GM12878 (cell line): ENCODE results near the gene ENTPD6. TPM values are rescaled to one million over a fixed set of nuclear protein-coding genes. Genes with fewer than 3 reads are reported as not detected.

Experiments
- ATAC-seq: fragments of 200-7000 bp; cut with Tn5 transposase; 3 replicates; pipeline ENCODE4 v1.9.1; 2020; ENCODE audit warnings: mild to moderate bottlenecking, moderate library complexity
- BruUV-seq: library from RNA; stranded (reverse); fragments of 400-500 nt; replicated peaks from 2 replicates; lab custom pipeline; 2021; lab: Mats Ljungman, UMichigan
- CTCF ChIA-PET: fragments of 300-600 bp; sonication (Branson Sonifier 250); formaldehyde crosslinking; extraction: SDS; loops from one replicate; lab custom pipeline; 2021; ENCODE audit warnings: inconsistent platforms; lab: Yijun Ruan, JAX
- POLR2A ChIA-PET: fragments of 350-600 bp; formaldehyde crosslinking; extraction: SDS; loops from one replicate; lab custom pipeline; 2021; ENCODE audit warnings: inconsistent platforms; lab: Charles Lee
- RAD21 ChIA-PET: fragments of 300-600 bp; sonication (Branson Sonifier 250); formaldehyde crosslinking; loops from one replicate; lab custom pipeline; 2023; ENCODE audit warnings: antibody characterized with exemption; ENCODE audit not compliant: unreplicated experiment; lab: Charles Lee
- SMC1A ChIA-PET: fragments of 300-600 bp; sonication (Branson Sonifier 250); formaldehyde crosslinking; loops from one replicate; lab custom pipeline; 2023; ENCODE audit not compliant: unreplicated experiment, uncharacterized antibody; lab: Charles Lee
- DNase-seq: peaks from one replicate; pipeline ENCODE4 v3.0.0-alpha.2; 2011; ENCODE audit warnings: low read depth, low spot score
- FAIRE-seq: peaks from 3 replicates; lab custom pipeline; 2011; peaks lifted over from hg19 to GRCh38; lab: Jason Lieb, UNC
- H2AFZ ChIP-seq: 2 replicates; pipeline ENCODE4 v1.6.0; 2011; ENCODE audit warnings: low read depth, low read length, control low read depth; ENCODE audit not compliant: control insufficient read depth
- H3K27ac ChIP-seq: 2 replicates; pipeline ENCODE4 v1.5.1; 2011; ENCODE audit warnings: control low read depth; ENCODE audit not compliant: control insufficient read depth, insufficient read depth
- H3K27me3 ChIP-seq, 2 experiments: replicated peaks in 1 of 2; 2 replicates each; pipeline versions ENCODE4 v1.6.0 to v1.6.1; 2011; ENCODE audit warnings: low read length in 1 of 2; ENCODE audit not compliant: control insufficient read depth in 2 of 2, insufficient read depth in 2 of 2
- H3K36me3 ChIP-seq, 2 experiments: 2 replicates each; pipeline ENCODE4 v1.5.1; 2011; ENCODE audit warnings: low read length in 1 of 2; ENCODE audit not compliant: control insufficient read depth in 2 of 2, insufficient read depth in 2 of 2
- H3K4me1 ChIP-seq: 2 replicates; pipeline ENCODE4 v1.6.1; 2011; ENCODE audit warnings: mild to moderate bottlenecking, low read length, moderate library complexity, mixed read lengths; ENCODE audit not compliant: control insufficient read depth, insufficient read depth
- H3K4me2 ChIP-seq: 2 replicates; pipeline ENCODE4 v1.6.0; 2011; ENCODE audit warnings: control low read depth; ENCODE audit not compliant: control insufficient read depth, insufficient read depth
- H3K4me3 ChIP-seq: fragments of 200-600 bp; sonication (generic); 2 replicates; pipeline ENCODE4 v1.5.1; 2016
- H3K79me2 ChIP-seq: 2 replicates; pipeline ENCODE4 v1.6.0; 2011; ENCODE audit warnings: low read length; ENCODE audit not compliant: control insufficient read depth, insufficient read depth
- H3K9ac ChIP-seq: 2 replicates; pipeline ENCODE4 v1.8.0; 2011; ENCODE audit warnings: low read length, control low read depth, mixed read lengths; ENCODE audit not compliant: control insufficient read depth, insufficient read depth
- H3K9me3 ChIP-seq: replicated peaks from 3 replicates; pipeline ENCODE4 v1.5.1; 2011; ENCODE audit warnings: mild to moderate bottlenecking, low read length; ENCODE audit not compliant: control insufficient read depth, insufficient read depth
- H4K20me1 ChIP-seq: 2 replicates; pipeline ENCODE4 v1.6.0; 2011; ENCODE audit not compliant: control insufficient read depth, insufficient read depth
- CREB1 ChIP-seq: IDR thresholded peaks from 2 replicates; pipeline ENCODE4 v1.6.1; 2012; ENCODE audit warnings: low read depth, mild to moderate bottlenecking, inconsistent platforms
- CREM ChIP-seq: IDR thresholded peaks from 2 replicates; pipeline ENCODE4 v1.6.1; 2014; ENCODE audit warnings: antibody characterized with exemption, low read depth
- EGR1 ChIP-seq, 2 experiments: IDR thresholded peaks; 1 replicate in 1 of 2; 2 replicates in 1 of 2; pipeline ENCODE4 v1.6.1; 2011 to 2012; ENCODE audit warnings: low read depth in 2 of 2, low read length in 2 of 2, borderline replicate concordance in 1 of 2, mild to moderate bottlenecking in 1 of 2, moderate library complexity in 1 of 2
- ETV6 ChIP-seq, 2 experiments: fragments of 450-650 bp in 1 of 2; IDR thresholded peaks in 1 of 2; conservative IDR thresholded peaks in 1 of 2; 2 replicates each; pipeline ENCODE4 v1.6.1; 2014; ENCODE audit warnings: antibody characterized with exemption in 1 of 2, borderline replicate concordance in 1 of 2, low read depth in 1 of 2, mild to moderate bottlenecking in 1 of 2, moderate library complexity in 1 of 2
- KLF5 ChIP-seq: fragments of 450-650 bp; IDR thresholded peaks from 2 replicates; pipeline ENCODE4 v1.6.1; 2014; ENCODE audit warnings: mild to moderate bottlenecking; ENCODE audit not compliant: partially characterized antibody
- LARP7 ChIP-seq: fragments of 450-650 bp; IDR thresholded peaks from 2 replicates; pipeline ENCODE4 v1.6.1; 2017; ENCODE audit warnings: mild to moderate bottlenecking
- NBN ChIP-seq: fragments of 450-650 bp; IDR thresholded peaks from 2 replicates; pipeline ENCODE4 v1.6.1; 2016
- NFYB ChIP-seq: IDR thresholded peaks from 2 replicates; pipeline ENCODE4 v1.6.1; 2011; ENCODE audit warnings: low read depth, mild to moderate bottlenecking, low read length, improper control_type of control experiment, moderate library complexity; ENCODE audit not compliant: insufficient read depth
- POU2F2 ChIP-seq: IDR thresholded peaks from 3 replicates; pipeline ENCODE4 v1.6.1; 2011; ENCODE audit warnings: low read depth, mild to moderate bottlenecking, low read length, borderline replicate concordance
- RAD21 ChIP-seq: IDR thresholded peaks from 2 replicates; pipeline ENCODE4 v1.6.1; 2011; ENCODE audit warnings: mild to moderate bottlenecking, low read depth, low read length, moderate library complexity; ENCODE audit not compliant: insufficient read depth
- SRF ChIP-seq, 2 experiments: IDR thresholded peaks; 2 replicates each; pipeline ENCODE4 v1.6.1; 2011; ENCODE audit warnings: low read depth in 2 of 2, low read length in 2 of 2, mild to moderate bottlenecking in 1 of 2, moderate library complexity in 1 of 2
- SUZ12 ChIP-seq: fragments of 200-600 bp; sonication (generic); IDR thresholded peaks from one replicate; pipeline ENCODE4 v1.6.1; 2018; ENCODE audit warnings: antibody characterized with exemption, mild to moderate bottlenecking; ENCODE audit not compliant: unreplicated experiment
- YBX1 ChIP-seq: fragments of 450-650 bp; IDR thresholded peaks from 2 replicates; pipeline ENCODE4 v1.6.1; 2016; ENCODE audit warnings: antibody characterized with exemption
- ZNF24 ChIP-seq: fragments of 450-650 bp; IDR thresholded peaks from 2 replicates; pipeline ENCODE4 v1.6.1; 2017; ENCODE audit warnings: antibody characterized with exemption, mild to moderate bottlenecking
- WGBS: methylation state at CpG from one replicate; pipeline ENCODE4 v1.1.6; 2016; ENCODE audit warnings: low lambda C conversion rate; ENCODE audit not compliant: insufficient replicate concordance, insufficient coverage; ENCODE audit errors: missing lambda C conversion rate; 5-methylcytosine and 5-hydroxymethylcytosine counted together
- in situ Hi-C: fragments of 300-500 bp; cut with MboI; formaldehyde crosslinking; loops from 9 replicates; pipeline ENCODE4 v1.14.3; 2018; ENCODE audit warnings: mixed read lengths
- intact Hi-C: fragments of 100-400 bp; cut with micrococcal nuclease; formaldehyde crosslinking; loops from one replicate; pipeline ENCODE4 v1.14.2; 2022; ENCODE audit not compliant: unreplicated experiment
- polyA plus RNA-seq, 11 experiments: library from polyadenylated mRNA; depleted of rRNA in 4 of 11; unstranded in 6 of 11; stranded (reverse) in 5 of 11; fragments of >200 nt; fragmentation: Nextera tagmentation in 4 of 11; fragmentation: Illumina TruSeq in 1 of 11; extraction: Ambion mirVana in 4 of 11; extraction: Trizol in 1 of 11; gene quantifications; 1 replicate in 1 of 11; 2 replicates in 10 of 11; pipeline versions ENCODE4 v1.2.1 to v1.2.3, GENCODE V29; 2011 to 2016; ENCODE audit warnings: inconsistent platforms in 2 of 11, missing spikeins in 2 of 11, low read depth in 1 of 11
- total RNA-seq, 4 experiments: library from RNA; depleted of rRNA in 3 of 4; stranded (reverse); fragments of >200 nt in 3 of 4; fragmentation: Illumina TruSeq in 1 of 4; extraction: Trizol in 1 of 4; gene quantifications; 2 replicates each; pipeline versions ENCODE4 v1.2.1 to v1.2.3, GENCODE V29; 2013 to 2021
- TF ChIP-seq, protein P1 (sequence below): fragments of 150-350 bp; IDR thresholded peaks from 2 replicates; pipeline ENCODE4 v1.6.1; 2014; ENCODE audit warnings: mild to moderate bottlenecking, low read depth, low read length
- TF ChIP-seq, protein P2 (sequence below): IDR thresholded peaks from 2 replicates; pipeline ENCODE4 v1.6.1; 2011; ENCODE audit warnings: borderline replicate concordance, low read depth, mild to moderate bottlenecking, moderate library complexity, mixed read lengths, low read length; ENCODE audit not compliant: insufficient read depth; ENCODE audit errors: extremely low read length
- TF ChIP-seq, protein P3 (sequence below): IDR thresholded peaks from 2 replicates; pipeline ENCODE4 v1.6.1; 2012; ENCODE audit warnings: low read depth, low read length, improper control_type of control experiment
- TF ChIP-seq, protein P4 (sequence below): fragments of 450-650 bp; IDR thresholded peaks from 2 replicates; pipeline ENCODE4 v1.6.1; 2017; ENCODE audit warnings: mild to moderate bottlenecking, moderate library complexity

ENTPD6 gene
- total and polyA plus RNA-seq, 10 of the 15 experiments (the other 5 are each of a cell fraction or from before 2014, with no cell fraction given), result 0.53 to 45.4 (median 31.1) TPM

DNA sequence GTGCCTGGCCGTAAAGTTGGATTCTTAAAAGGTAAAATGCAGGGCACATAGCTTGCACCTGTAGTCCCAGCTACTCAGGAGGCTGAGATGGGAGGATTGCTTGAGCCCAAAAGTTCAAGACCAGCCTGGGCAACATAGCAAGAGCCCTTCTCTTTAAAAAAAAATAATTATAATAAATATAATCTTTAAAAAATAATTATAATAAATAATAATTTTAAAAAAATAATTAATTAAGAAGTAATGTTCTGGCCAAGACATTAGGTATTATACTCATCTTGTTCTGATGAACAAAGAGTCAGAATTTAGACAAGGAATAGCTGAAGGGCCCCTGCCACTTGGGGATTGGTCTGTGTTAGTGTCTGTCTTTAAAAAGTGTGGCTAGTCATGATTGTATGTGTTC lies 13.9 kb downstream of the ENTPD6 start (continued):
- no peak for TF ChIP-seq KLF5
- TF ChIP-seq EGR1 (IDR thresholded peaks at IDR 0.05; ENCODE audit: borderline replicate concordance in 1 of 2, low read depth in 2 of 2, low read length in 2 of 2), result no peak
- no peak for TF ChIP-seq NBN
- TF ChIP-seq SRF (IDR thresholded peaks at IDR 0.05; ENCODE audit: low read depth in 2 of 2, low read length in 2 of 2), result no peak
- TF ChIP-seq POU2F2, result no peak
- TF ChIP-seq NFYB, result no peak
- TF ChIP-seq CREB1, result no peak
- TF ChIP-seq ETV6 (conservative IDR thresholded peaks at IDR 0.05 in 1 of 2, IDR thresholded peaks at IDR 0.05 in 1 of 2; ENCODE audit: borderline replicate concordance in 1 of 2, low read depth in 1 of 2), result no peak
- TF ChIP-seq RAD21, result no peak
- TF ChIP-seq YBX1, result no peak
- TF ChIP-seq SUZ12, result no peak

DNA sequence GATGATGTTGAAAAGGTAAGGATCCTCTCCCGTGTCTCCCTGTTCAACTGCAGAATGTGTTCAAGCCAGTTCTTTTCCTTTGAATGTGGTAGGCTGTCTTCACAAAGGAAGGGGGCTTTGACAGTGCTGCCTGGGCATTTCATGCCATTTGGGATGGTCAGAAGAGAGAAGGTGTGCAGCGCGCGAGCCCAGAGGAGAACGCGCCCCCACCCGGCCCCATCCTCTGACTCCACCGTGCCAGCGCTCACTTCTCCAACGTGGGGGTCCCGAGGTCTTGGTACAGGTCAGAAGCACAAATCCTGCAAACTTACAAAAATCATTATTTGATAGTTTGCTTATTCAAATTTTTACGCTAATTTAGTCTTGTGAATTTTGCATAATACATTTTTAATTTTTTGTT lies 14.4 kb downstream of the ENTPD6 start:
- no peaks in the 10 kb centered on the region for H3K4me1 ChIP-seq
- ChIA-PET CTCF (no interaction called here), SMC1A (no interaction called here), POLR2A (no interaction called here), RAD21 (no interaction called here)
- no peaks in the 10 kb centered on the region for H3K27me3 ChIP-seq
- H2AFZ ChIP-seq, result no peak overlapping the region
- no peak for ATAC-seq
- H3K4me2 ChIP-seq, result no peak overlapping the region
- H3K36me3 ChIP-seq, result peaks cover 7 to 10% of the 10 kb centered on the region in 2 experiments; a peak in 3 of 4 replicates
- no peak overlapping the region for H3K9ac ChIP-seq
- H4K20me1 ChIP-seq, result no peaks in the 10 kb centered on the region
- H3K9me3 ChIP-seq, result no peaks in the 10 kb centered on the region
- H3K27ac ChIP-seq, result no peak overlapping the region
- intact Hi-C loops, result loop anchor here (10.0 kb wide), 1 partner anchor 55 kb away; no protein-coding TSS in a partner anchor
- no peak overlapping the region for H3K4me3 ChIP-seq
- no TSS peak for BruUV-seq
- no peaks in the 10 kb centered on the region for H3K79me2 ChIP-seq
- in situ Hi-C loops, result no loop called here
- WGBS, result 92% methylated on average over 12 of the region's 12 CpGs
- no peak for DNase-seq
- no peak for FAIRE-seq
- no peak for TF ChIP-seq SUZ12
- TF ChIP-seq, protein P1, sequence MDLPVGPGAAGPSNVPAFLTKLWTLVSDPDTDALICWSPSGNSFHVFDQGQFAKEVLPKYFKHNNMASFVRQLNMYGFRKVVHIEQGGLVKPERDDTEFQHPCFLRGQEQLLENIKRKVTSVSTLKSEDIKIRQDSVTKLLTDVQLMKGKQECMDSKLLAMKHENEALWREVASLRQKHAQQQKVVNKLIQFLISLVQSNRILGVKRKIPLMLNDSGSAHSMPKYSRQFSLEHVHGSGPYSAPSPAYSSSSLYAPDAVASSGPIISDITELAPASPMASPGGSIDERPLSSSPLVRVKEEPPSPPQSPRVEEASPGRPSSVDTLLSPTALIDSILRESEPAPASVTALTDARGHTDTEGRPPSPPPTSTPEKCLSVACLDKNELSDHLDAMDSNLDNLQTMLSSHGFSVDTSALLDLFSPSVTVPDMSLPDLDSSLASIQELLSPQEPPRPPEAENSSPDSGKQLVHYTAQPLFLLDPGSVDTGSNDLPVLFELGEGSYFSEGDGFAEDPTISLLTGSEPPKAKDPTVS, result no peak
- no peak for TF ChIP-seq LARP7
- TF ChIP-seq, protein P2, sequence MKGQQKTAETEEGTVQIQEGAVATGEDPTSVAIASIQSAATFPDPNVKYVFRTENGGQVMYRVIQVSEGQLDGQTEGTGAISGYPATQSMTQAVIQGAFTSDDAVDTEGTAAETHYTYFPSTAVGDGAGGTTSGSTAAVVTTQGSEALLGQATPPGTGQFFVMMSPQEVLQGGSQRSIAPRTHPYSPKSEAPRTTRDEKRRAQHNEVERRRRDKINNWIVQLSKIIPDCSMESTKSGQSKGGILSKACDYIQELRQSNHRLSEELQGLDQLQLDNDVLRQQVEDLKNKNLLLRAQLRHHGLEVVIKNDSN, result no peak
- TF ChIP-seq, protein P3, sequence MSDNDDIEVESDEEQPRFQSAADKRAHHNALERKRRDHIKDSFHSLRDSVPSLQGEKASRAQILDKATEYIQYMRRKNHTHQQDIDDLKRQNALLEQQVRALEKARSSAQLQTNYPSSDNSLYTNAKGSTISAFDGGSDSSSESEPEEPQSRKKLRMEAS, result no peak
- TF ChIP-seq, protein P4, sequence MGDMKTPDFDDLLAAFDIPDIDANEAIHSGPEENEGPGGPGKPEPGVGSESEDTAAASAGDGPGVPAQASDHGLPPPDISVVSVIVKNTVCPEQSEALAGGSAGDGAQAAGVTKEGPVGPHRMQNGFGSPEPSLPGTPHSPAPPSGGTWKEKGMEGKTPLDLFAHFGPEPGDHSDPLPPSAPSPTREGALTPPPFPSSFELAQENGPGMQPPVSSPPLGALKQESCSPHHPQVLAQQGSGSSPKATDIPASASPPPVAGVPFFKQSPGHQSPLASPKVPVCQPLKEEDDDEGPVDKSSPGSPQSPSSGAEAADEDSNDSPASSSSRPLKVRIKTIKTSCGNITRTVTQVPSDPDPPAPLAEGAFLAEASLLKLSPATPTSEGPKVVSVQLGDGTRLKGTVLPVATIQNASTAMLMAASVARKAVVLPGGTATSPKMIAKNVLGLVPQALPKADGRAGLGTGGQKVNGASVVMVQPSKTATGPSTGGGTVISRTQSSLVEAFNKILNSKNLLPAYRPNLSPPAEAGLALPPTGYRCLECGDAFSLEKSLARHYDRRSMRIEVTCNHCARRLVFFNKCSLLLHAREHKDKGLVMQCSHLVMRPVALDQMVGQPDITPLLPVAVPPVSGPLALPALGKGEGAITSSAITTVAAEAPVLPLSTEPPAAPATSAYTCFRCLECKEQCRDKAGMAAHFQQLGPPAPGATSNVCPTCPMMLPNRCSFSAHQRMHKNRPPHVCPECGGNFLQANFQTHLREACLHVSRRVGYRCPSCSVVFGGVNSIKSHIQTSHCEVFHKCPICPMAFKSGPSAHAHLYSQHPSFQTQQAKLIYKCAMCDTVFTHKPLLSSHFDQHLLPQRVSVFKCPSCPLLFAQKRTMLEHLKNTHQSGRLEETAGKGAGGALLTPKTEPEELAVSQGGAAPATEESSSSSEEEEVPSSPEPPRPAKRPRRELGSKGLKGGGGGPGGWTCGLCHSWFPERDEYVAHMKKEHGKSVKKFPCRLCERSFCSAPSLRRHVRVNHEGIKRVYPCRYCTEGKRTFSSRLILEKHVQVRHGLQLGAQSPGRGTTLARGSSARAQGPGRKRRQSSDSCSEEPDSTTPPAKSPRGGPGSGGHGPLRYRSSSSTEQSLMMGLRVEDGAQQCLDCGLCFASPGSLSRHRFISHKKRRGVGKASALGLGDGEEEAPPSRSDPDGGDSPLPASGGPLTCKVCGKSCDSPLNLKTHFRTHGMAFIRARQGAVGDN, result no peak
- no peak for TF ChIP-seq CREM
- TF ChIP-seq ZNF24, result no peak
